GM19397 (cell line): ENCODE data around the gene FBXW7.

Experiments
- ATAC-seq: cut with Tn5 transposase; IDR thresholded peaks from one replicate; pipeline ENCODE4 v1.9.1; 2021; ENCODE audit warnings: mild to moderate bottlenecking, moderate library complexity; ENCODE audit not compliant: unreplicated experiment

FBXW7 gene

DNA sequence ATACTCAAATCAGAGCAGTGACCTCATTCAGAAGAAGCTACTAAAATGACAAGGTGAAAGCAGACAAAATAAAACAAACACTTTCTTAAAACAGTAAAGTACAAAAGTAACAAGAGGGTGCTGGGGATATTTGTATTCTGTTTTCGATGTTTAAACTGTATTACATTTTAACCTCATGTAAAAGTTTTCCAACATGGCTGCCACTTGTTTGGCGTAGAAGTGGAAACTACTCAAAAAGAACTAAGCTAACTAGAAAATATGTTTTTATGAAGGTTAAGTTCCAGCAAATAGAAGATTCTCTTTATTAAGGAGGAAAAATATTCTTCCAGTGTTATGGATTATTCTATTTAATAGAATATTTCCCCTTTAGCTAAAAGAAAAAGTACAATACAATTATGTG, 155.0 kb downstream of the FBXW7 start:
- no peak for ATAC-seq

DNA sequence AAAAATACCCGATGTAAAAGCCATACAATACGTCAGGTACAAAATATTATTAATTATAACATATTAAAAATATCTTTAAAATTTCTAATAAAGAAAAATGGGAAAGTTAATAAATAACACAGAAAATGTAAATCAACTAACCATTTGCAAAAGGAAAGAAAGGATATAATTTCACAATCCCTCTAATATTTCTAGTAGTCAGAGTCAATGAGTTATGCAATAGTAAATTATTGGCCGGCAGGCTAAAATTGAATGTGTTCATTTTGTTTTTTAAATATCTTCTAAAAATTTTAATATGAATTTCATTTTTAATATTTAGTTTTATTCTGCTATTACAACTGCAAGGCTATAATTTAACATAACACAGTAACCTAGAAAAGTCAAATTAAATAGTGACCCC, 155.7 kb downstream of the FBXW7 start:
- ATAC-seq, result no peak

DNA sequence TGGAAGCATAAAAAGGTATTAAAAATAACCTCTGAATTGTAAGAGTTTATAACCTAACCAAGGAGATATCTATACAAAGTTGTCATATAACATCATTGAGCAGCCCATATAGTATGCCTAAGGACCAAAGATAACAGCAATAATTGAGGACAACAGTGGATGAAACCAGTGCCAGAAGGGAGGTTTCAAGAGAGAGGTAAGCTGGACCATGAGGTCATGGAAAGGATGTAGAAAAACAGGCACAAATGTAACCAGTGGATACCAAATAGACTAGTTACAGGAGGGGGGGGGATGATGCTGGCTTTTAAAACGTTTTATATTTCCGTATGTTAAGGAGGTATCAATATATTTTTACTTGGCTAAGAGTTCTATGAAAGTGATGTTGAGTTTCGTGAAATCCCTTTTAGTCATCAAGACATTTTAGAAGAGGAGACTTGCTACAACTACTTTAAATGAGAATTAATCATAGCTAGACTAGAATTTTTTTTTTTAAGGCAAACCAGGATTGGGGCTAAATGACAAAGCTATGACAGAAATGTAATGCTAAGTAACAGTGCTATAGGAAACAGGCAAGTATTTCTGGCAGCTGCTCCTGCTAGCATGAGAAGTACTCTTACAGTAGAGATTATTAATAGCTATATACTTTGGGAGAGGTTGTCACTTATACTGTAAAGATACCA, 161.1 kb downstream of the FBXW7 start:
- no peak for ATAC-seq

DNA sequence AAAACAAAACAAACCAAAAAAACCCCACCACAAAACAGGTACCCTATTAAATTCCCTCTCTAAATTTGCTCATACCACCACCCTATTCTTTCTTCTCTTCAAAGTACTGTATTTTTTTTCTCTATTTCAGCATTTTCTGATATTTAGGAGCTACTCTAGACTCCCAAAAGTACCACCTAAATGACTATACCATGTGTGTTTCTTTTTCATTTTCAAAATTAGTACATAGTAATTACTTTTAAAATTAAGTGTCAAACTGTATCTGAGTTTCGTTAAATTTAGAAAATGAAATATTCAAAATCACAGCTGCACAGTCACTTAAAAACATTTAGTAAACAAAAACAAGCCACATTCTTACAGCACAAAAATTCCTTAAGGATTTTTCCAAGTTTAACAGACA, 161.7 kb downstream of the FBXW7 start:
- ATAC-seq, result no peak

DNA sequence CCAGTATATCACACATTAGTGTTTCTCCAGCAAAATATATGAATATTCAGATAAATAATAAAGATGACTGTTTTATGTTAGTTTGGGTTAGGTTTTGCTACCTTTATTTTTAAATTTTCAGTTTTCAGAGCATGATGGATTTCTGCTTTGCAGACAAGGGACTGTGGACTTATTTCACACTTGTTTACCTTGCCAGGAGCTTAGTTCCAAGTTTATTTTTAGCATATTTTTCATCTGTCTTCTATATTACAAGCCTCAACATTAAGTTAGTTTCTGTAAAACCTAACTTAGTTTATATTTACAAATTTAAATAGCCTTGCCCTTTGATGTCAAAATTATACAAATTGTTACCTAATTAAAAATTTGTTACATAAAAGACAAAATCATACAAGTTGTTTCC, 163.4 kb downstream of the FBXW7 start:
- ATAC-seq, result no peak

DNA sequence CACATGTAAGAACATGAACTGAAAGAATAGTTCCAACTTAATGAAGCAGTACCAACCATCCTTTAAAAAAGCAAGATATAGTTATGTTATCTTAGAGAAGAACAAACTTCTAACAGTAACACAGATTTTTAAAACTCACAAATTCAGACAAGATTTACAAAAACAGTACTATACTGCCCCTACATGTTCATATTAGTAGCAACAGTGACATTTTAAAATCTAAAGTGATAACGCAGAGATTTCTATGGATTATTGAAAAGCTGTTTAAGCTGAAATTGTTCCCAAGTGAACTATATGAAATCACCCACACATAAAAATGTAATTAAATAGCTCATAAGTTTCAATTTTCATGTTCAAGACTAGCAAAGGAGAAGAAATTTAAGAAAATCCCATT, 166.0 kb downstream of the FBXW7 start:
- no peak for ATAC-seq

DNA sequence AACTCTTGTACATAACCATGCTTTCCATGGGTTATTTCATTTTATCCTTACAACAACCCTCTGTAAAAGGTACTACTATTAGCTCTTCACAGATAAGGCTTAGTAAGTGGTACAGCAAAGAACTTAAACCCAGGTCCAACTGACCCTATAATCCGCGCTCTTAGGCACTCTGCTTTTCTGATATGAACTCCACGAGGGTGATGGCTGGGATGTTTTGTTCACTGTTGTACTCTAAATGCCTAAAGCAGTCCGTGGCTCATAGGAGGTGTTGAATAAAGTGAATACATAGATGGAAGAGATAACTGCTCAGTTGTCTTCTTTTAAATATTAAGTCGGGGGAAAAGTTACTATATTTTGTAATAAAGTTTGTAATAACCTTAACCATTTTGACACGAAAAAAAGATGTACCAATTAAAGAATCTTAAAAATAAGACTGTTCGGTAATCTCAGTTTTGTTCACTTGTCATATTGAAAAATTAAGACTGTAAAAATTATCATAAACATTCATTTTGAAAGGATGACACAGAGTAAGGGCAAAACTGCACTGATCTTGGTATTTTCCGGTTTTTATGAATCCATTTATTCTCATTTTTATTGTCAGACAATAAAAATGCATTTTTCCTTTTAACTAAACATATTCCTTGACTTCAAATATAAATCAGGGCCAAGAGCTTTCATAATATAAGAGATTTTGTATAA, 166.5 kb downstream of the FBXW7 start:
- no peak for ATAC-seq

DNA sequence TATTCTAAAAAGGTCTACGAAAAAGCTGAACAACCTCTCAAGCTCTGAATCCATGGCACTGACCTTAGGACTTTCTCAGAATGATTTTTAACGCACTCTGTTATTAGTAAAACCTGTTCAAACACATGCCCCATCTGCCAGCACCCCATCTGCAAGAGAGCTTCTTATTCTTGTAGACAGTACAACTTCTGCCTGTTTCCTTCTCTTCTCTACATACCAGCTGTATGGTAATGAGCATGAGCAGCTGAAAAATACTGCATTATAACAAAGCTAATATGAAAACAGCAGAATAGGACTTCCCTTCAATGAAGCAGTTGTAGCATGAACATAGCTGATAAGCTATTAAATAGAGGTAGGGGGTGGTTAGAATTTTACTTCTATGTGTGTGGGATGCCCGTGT, 167.9 kb downstream of the FBXW7 start:
- ATAC-seq, result no peak

DNA sequence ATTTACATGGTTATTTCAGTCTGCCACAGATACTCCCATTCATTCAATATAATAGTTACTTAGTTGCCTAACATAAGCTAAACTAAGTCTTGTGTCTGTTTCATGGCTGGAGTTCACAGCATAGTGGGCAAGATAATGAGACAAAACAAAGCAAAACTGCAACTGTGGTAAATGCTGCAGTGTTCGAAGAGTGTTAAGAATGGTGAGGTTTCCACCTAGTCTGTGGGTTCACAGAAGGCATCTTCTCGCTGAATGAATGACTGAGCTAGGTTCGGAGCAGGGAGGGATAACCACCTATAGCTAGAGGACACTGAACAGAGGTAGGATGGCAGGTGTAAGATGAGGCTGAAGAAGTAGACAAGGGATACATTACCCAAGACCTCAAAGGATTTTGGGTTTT, 171.0 kb downstream of the FBXW7 start:
- ATAC-seq, result no peak

DNA sequence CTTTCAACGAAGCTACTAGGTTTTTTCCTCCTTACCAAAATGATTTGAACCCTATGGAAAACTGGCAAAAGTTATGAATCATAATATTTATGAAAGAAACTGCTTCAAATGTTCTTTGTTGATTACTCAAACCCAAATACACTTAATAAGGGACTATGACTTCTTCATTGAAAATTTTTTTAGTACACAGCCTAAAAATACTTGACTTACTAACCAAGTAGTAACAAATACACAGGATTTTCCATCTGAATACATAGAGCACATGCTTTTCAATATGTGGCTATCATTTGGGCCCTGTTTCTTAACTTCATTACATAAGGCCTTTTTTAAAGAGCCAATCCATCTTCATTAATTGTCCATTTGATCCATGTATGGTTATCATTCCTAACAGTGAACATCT, 171.5 kb downstream of the FBXW7 start:
- no peak for ATAC-seq

DNA sequence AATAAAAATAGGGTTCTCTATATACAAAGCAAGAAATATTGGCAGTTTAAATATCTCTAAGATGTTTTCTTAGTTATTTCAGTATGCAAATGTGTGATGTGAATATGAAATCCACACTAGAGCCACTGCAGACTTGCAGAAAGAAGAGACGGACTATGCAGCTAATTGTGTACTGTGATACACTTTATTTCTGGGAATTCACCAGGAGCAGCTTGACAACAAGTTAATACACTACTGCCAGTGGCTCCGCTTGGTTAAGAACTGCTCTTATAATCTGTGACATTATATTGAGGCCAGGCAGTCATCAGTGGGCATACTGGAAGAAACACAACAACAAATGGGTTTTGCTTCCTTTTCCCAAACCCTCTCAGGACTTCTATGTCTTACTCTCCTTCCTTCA, 172.0 kb downstream of the FBXW7 start:
- ATAC-seq, result no peak

DNA sequence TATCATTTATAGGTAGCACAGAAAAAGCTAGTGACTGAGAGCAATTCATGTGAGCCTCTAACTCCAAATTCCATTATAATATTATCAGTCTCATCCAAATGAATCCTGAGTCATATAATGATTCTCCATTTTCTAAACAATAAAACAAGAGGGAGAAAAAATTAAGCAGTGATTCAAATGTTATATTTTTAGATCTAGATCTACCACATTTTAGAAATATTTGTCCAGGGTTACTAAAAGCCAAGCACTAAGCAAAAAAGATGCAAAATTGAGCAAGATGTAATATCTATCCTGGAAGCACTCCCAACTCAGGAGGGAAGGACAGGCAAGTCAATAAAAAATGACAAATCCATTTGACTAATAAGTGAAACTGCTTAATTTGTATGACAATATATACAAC, 172.8 kb downstream of the FBXW7 start:
- ATAC-seq, result no peak

DNA sequence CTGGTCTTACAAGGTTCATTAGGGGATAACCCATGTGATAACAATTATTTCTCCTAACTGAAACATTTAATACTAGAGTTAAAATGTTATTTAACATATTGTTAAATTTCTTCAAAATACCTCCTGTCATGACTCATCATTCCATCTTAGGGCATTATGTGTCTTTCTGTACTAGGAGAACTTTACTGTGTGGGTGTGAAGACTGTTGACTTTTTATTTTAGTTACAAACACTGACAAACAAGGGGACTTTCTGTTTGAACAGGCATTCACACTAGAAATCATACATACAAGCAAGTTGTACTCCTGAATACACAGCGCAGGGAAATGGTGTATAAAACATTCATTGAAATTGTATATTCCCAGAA, 175.9 kb downstream of the FBXW7 start:
- ATAC-seq, result no peak

DNA sequence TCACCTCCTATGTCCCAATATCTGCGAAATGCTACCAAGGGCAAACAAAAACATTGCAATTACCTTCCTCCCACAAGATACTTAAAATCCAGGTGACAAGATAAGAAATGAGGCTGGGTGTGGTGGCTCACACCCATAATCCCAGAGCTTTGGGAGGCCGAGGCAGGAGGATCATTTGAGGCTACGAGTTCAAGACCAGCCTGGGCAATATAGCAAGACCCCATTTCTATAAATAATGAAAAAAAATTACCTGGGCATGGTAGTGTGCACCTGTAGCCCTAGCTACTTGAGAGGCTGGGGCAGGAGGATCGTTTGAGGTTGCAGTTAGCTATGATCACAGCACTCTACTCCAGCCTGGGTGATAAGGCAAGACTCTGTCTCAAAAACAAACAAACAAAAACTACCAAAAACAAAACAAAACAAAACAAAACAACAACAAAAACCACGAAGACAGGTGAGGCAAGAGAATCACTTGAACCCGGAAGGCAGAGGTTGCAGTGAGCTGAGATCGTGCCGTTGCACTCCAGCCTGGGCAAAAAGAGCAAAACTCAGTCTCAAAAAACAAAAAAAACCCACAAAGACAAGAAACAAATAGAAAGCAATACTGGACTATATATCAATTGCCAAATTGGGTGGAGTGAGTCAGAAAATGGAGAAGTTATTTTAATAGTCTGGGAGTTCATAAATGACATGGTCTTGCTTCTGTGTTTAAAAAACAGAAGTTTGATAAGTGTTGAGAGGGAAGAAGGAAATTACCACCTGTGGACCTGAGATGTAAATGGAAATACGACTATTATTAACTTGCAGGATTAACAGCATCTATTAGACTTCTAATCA, 176.5 kb downstream of the FBXW7 start:
- no peak for ATAC-seq

DNA sequence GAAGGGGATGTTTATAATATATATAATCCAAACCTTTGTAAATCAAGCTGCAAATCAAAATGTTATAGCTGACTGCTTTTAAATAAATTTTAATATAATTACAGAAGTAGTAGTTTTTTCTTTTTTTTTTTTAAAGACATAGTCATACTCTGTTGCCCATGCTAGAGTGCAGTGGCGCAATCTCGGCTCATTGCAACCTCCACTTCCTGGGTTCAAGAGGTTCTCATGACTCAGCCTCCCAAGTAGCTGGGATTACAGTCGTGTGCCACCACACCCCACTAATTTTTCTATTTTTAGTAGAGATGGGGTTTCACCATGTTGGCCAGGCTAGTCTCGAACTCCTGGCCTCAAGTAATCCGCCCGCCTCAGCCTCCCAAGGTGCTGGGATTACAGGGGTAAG, 178.7 kb downstream of the FBXW7 start:
- ATAC-seq, result no peak

DNA sequence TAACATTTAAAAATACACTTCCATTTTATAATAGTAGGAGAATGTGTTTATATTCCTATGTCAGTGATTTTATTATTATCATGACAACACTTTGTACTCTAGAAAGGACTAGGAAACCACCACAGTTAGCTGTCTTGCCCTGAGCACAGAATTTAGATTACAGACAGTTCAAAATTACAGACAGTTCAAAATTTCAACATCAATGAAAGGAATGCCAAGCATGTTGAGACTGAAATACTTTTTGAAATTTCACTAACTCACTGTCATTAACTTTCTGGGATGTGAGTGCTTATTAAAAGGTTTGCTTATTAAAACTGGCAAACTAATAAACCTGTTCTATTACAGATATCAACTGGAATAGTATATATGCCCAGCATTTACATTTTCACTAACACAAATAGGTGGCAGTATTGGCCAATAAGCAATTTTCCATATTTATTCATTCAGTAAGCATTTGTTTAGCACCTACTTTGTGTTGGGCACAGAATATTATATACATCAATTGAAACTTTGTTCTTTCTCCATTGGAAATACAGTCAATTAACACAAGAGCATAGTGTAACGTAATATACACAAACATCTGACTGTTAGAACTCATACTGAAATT, 179.4 kb downstream of the FBXW7 start:
- ATAC-seq, result no peak

DNA sequence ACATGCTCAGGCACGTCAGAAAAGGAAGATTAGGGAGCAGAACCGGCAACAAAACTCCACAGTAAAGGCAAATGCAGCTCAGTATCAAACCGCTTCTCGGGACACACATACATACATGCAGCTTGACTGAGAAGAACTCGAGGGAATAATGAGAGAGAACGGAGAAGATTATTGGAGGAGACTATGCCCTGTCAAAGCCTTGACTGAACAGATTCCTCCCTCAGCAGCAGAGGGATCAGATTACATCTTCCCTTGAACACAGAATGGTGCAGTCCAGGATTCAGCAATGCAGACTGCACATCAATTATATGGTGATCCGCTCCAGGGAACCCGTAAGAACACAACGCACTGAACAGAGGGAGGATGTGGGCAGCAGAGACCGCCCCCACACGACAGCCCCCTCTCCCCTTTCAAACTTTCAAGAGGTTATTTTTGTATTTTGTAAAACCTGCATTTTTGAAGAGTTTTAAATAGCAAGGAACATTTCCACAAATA, 183.2 kb downstream of the FBXW7 start:
- ATAC-seq, result peak; percentile 72

DNA sequence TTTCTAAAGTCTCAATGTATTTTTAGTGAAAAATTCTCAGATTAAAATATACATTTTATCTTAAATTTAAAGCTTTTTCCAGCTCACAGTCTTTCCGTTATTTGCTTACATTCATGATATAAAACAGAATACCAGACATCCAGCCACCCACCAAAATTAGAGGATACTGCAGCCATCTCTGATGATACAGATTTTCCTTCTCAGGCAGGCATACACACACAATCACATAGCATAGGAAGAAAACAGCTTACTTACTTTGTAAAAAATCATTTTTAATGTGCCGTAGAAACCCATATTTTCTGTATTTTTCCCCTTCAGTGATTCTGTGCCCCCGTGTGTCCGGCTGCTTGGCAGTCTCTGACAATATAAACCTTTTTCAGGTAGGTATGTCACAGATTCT, 183.7 kb downstream of the FBXW7 start:
- ATAC-seq, result peak; percentile 16

DNA sequence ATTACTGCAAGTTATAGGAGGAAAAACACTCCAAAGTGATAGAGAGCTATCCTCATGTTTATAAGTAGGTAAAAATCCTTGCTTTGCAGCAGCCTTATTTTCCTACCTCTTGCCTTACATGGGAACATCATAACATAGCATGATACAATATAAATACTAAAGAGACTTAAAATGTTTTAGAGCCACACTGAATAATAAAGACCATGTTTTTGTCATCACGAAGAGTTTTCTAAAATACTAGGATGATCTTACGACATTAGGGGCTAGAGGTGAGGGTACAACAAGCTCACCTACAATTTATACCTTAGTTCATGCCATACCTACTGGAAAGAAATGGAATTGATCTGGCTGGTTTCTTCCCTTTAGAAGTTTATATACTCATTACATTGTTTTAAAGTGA, 184.8 kb downstream of the FBXW7 start:
- no peak for ATAC-seq

DNA sequence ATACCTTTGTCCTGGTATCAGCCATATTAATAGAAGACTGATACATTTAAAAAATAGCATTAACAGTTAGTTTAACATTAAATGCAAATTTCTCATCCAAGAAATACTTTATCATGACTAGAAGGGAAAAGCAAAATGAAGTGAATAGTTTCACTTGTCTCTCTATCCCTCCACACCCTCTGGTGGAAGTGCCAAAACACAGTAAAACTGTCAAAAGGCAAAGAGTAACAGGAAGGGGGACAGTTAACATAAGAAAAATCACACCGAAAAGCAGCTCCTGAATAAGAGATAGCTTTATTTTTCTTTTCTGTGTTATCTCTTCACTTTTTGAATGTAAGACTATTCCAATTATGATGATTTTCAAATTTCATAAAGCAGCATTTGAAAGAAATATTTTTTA, 187.2 kb downstream of the FBXW7 start:
- no peak for ATAC-seq

DNA sequence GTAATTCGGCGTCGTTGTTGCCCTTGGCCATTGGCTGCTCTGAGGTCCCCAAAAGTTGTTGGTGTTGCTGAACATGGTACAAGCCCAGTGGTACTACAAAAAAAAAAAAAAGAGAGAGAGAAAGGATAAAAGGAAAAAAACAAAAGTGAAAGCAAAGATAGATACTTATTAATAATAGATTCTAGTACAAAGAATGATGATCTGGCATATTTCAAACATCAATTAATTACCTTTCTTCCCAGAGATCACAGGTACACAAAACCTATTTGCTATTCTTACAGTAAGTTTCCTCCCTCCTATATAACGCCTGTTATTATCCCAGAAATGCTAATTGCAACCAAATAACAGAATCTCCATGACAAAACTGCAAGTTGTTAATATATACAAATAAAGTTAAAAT, 188.9 kb downstream of the FBXW7 start:
- no peak for ATAC-seq

DNA sequence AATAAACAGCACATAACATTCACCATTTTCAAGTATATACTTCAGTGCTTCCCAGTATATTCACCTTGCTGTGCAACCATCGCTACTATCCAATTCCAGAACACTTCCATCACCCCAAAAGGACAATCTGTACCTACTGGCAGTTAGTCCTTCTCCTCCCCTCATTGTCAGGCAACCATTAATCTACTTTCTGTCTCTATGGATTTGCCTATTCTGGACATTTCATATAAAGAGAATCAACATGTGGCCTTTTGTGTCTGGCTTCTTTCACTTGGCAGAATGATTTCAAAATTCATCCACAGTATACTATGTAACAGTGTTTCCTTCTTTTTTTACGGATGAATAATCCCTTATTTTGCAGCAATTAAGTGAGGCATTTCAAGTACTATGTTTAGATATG, 189.4 kb downstream of the FBXW7 start:
- ATAC-seq, result no peak
